NCI-H187 (cell line): ENCODE results near the gene ABHD8.
A peak's percentile ranks its signal among the peaks of the same experiment; 100 is the strongest.
"Not testable (repeated sequence)": the region's sequence is repeated elsewhere in the genome, so short reads cannot be mapped to it uniquely, and the experiment has no call there.

Experiments used
- DNase-seq, 2 experiments: peaks; one replicate each; lab custom pipeline; 2025; lab: John Stamatoyannopoulos, UW

The ABHD8 gene

GRCh38 chr19:17296976-17297375 is 6.2 kb downstream of the ABHD8 start:
- DNase-seq: no peak

GRCh38 chr19:17296273-17296672 is 7.0 kb downstream of the ABHD8 start:
- no peak for DNase-seq

GRCh38 chr19:17295551-17295950 is 7.7 kb downstream of the ABHD8 start:
- DNase-seq: not testable (repeated sequence)

GRCh38 chr19:17294051-17294891 is 9.0 kb downstream of the ABHD8 start:
- no peak for DNase-seq

GRCh38 chr19:17293605-17294004 is 9.6 kb downstream of the ABHD8 start:
- DNase-seq: no peak

GRCh38 chr19:17292301-17293074 is 10.7 kb downstream of the ABHD8 start:
- no peak for DNase-seq

- no peak for DNase-seq
These were observed 13.7 kb downstream of the ABHD8 start for GRCh38 chr19:17289489-17289888.

- DNase-seq: no peak
These were observed 16.5 kb downstream of the ABHD8 start for GRCh38 chr19:17286752-17287151.

- DNase-seq: no peak
These were observed 17.0 kb downstream of the ABHD8 start for GRCh38 chr19:17286263-17286662.

- no peak for DNase-seq
These were observed 17.6 kb downstream of the ABHD8 start for GRCh38 chr19:17285415-17286135.

GRCh38 chr19:17283504-17283996 is 19.7 kb downstream of the ABHD8 start:
- DNase-seq: no peak

- peak; percentile 31 to 33 for DNase-seq
These were observed 20.6 kb downstream of the ABHD8 start for GRCh38 chr19:17282488-17283125.

GRCh38 chr19:17281391-17282304 is 21.6 kb downstream of the ABHD8 start, which contains the start of gene ANKLE1:
ANKLE1 (plus strand) TSS chr19:17281901; CDS start chr19:17281921, 20 bp downstream.
- no peak for DNase-seq

GRCh38 chr19:17279436-17279835 is 23.8 kb downstream of the ABHD8 start:
- DNase-seq: no peak

- no peak for DNase-seq
These were observed 27.6 kb downstream of the ABHD8 start for GRCh38 chr19:17275441-17276175.

GRCh38 chr19:17274892-17275291 is 28.3 kb downstream of the ABHD8 start:
- DNase-seq: not testable (repeated sequence)

- no peak for DNase-seq
These were observed 34.5 kb downstream of the ABHD8 start for GRCh38 chr19:17268754-17269153.

GRCh38 chr19:17266975-17267788 is 36.0 kb downstream of the ABHD8 start, which contains the start of gene BABAM1:
BABAM1 (plus strand) TSS chr19:17267443; CDS start chr19:17268807, 1,364 bp downstream.
- peak; percentile 44 to 75 for DNase-seq

GRCh38 chr19:17266589-17266974 is 36.6 kb downstream of the ABHD8 start:
- DNase-seq: no peak
